Panc1 (cell line): ENCODE data around the gene SPATA33.

Experiments used
- SIN3A ChIP-seq: IDR thresholded peaks from 2 replicates; pipeline ENCODE4 v1.6.1; 2012; ENCODE audit warnings: low read depth, mild to moderate bottlenecking, low read length, moderate library complexity, borderline replicate concordance; ENCODE audit not compliant: insufficient read depth
- TF ChIP-seq, protein P1 (sequence below): fragments of 450-650 bp; IDR thresholded peaks from 2 replicates; pipeline ENCODE4 v1.5.1; 2017; ENCODE audit warnings: mild to moderate bottlenecking
- TF ChIP-seq, protein P2 (sequence below), 2 experiments: IDR thresholded peaks; 2 replicates each; pipeline ENCODE4 v1.6.1; 2011 to 2012; ENCODE audit warnings: low read depth in 2 of 2, control low read depth in 1 of 2, low read length in 1 of 2, mild to moderate bottlenecking in 1 of 2, moderate library complexity in 1 of 2; ENCODE audit not compliant: insufficient read depth in 1 of 2

DNA sequence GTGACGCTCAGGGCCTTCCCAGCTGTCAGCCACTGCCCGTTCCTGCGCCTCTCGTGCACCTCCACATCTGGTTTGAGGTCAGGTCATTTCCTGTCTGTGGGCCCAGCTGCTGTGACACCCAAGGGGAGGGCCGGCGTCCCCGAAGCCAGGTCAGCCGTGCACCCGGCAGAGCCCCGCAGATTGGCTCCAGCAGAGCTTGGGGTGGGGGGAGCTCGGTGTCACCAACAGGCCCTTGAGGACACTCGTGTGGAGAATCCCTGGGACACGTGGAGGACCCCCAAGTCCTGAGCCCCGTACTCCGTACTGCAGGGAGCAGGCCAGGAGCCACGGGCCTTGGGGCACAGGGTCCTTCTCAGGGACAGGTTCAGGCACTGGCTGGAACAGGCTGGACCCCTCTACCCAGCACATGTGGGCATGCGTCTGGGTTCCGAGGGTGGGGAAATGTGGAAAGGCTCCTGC is 39.1 kb downstream of the SPATA33 start:
- TF ChIP-seq, protein P1, sequence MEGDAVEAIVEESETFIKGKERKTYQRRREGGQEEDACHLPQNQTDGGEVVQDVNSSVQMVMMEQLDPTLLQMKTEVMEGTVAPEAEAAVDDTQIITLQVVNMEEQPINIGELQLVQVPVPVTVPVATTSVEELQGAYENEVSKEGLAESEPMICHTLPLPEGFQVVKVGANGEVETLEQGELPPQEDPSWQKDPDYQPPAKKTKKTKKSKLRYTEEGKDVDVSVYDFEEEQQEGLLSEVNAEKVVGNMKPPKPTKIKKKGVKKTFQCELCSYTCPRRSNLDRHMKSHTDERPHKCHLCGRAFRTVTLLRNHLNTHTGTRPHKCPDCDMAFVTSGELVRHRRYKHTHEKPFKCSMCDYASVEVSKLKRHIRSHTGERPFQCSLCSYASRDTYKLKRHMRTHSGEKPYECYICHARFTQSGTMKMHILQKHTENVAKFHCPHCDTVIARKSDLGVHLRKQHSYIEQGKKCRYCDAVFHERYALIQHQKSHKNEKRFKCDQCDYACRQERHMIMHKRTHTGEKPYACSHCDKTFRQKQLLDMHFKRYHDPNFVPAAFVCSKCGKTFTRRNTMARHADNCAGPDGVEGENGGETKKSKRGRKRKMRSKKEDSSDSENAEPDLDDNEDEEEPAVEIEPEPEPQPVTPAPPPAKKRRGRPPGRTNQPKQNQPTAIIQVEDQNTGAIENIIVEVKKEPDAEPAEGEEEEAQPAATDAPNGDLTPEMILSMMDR = no peak
- TF ChIP-seq SIN3A = no peak
- TF ChIP-seq, protein P2, sequence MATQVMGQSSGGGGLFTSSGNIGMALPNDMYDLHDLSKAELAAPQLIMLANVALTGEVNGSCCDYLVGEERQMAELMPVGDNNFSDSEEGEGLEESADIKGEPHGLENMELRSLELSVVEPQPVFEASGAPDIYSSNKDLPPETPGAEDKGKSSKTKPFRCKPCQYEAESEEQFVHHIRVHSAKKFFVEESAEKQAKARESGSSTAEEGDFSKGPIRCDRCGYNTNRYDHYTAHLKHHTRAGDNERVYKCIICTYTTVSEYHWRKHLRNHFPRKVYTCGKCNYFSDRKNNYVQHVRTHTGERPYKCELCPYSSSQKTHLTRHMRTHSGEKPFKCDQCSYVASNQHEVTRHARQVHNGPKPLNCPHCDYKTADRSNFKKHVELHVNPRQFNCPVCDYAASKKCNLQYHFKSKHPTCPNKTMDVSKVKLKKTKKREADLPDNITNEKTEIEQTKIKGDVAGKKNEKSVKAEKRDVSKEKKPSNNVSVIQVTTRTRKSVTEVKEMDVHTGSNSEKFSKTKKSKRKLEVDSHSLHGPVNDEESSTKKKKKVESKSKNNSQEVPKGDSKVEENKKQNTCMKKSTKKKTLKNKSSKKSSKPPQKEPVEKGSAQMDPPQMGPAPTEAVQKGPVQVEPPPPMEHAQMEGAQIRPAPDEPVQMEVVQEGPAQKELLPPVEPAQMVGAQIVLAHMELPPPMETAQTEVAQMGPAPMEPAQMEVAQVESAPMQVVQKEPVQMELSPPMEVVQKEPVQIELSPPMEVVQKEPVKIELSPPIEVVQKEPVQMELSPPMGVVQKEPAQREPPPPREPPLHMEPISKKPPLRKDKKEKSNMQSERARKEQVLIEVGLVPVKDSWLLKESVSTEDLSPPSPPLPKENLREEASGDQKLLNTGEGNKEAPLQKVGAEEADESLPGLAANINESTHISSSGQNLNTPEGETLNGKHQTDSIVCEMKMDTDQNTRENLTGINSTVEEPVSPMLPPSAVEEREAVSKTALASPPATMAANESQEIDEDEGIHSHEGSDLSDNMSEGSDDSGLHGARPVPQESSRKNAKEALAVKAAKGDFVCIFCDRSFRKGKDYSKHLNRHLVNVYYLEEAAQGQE (IDR thresholded peaks at IDR 0.05; ENCODE audit: insufficient read depth in 1 of 2, low read depth in 2 of 2, low read length in 1 of 2) = no peak
